ENCODE data around the gene SLC22A7.

- TF ChIP-seq POLR2AphosphoS5 (IDR thresholded peaks at IDR 0.05; ENCODE audit: low read depth, low read length) (no peak), POLR2A (IDR thresholded peaks at IDR 0.05; ENCODE audit: low read depth, low read length) (no peak), TAF1 (IDR thresholded peaks at IDR 0.05; ENCODE audit: low read depth, low read length) (no peak)
Observed at GRCh38 chr6:43294536-43294935, 3.5 kb upstream of the SLC22A7 start.
